Raji (cell line): Measurements from ENCODE around the gene IL1R1.

Experiments used
- POLR2A ChIP-seq: IDR thresholded peaks from 2 replicates; pipeline ENCODE4 v1.6.1; 2011; ENCODE audit warnings: low read depth, low read length, control low read depth; ENCODE audit not compliant: insufficient read depth

IL1R1 gene

GRCh38 chr2:102110596-102111334 lies 31.8 kb upstream of the IL1R1 start:
- TF ChIP-seq POLR2A = no peak

- TF ChIP-seq POLR2A = no peak
Measured at GRCh38 chr2:102111823-102112222, 30.7 kb upstream of the IL1R1 start.

DNA sequence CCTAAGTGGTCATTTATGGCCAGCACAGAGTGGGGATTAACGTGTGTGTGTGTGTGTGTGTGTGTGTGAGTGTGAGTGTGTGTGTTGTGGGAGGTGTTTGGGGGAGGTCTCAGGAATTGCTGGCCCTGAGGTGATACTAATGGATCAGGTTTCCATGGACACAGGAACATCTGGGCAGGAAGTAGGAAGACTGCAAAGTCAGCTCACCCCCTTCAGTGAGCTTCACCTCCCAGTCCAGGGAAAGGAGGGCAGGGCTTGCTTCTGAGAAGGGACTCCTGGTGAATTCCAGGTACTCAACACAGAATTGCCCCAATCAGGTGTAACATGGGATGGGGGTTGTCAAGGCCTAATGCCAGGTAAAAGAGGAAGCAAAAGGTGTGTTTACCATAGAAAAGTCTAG lies 30.3 kb upstream of the IL1R1 start:
- no peak for TF ChIP-seq POLR2A

DNA sequence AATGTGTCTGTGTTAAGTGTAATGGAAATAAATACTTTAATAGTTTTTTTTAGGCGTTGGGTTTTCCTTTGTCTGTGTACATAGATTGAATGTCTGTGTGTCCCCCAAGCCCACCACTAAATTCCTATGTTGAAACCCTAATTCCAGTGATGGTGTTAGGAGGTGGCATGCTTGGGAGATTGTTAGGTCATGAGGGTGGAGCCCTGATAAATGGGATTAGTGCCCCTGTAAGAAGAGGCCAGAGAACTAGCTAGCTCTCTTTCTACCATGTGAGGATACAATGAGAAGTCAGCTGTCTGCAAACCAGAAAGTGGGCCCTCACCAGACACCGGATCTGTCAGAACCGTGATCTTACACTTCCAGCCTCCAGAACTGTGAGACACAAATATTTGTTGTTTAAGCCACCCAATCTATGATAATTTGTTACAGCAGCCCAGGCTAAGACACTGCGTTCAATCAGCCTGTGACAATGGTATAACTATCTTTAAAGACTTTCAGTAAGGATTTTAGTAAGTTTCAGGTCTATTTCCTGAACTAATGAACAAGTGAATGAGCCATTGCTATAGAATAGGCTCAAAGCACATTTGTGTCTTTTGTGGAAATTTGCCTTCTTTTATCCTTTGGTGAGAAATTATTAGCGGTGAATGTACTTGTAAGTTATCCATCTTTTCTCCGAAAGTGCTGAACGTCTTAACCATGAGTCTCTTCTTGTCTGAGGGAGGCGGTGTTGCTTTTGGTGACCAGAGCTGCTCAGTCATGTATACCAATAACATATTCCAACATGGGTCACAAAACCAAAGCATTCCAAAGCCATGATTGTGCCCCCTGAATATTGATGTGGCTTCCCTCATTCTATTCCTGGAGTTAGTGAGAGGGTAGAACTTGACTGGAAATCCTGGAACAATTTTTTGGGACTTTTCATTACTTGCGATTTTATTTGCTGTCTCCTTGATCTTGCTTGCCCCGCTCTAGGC lies 29.6 kb upstream of the IL1R1 start:
- no peak for TF ChIP-seq POLR2A

GRCh38 chr2:102114290-102114721 lies 28.2 kb upstream of the IL1R1 start:
- TF ChIP-seq POLR2A = no peak

DNA sequence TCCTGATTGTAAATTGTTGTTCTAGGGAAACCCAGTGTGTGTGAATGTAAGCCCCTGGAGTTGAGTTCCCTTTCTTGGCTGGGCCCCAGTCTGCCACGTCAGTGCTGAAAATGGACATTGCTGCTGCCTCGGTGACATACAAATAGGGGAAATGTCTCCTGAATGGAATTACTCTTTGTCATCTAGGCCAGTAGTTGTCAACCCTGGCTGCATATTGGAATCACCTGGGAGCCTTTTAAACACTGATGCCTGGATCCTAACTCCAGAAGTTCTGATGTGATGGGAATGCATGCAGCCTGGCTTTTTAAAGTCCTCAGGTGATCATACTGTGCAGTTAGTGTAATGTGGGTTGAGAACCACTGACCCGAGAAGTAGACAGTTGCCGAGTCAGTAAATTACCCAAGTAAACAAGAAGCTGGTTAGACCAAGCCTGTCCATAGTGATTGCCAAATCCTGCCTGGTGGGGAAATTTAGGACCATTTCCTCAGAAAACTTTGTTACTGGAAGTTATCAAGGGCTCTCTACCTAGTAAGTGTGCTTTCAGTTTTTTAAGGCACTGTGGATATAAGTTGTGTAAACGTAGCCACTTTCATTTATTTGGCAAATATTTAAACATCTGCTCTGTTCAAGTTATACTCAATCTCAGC lies 27.6 kb upstream of the IL1R1 start:
- no peak for TF ChIP-seq POLR2A

- TF ChIP-seq POLR2A = no peak
Measured at GRCh38 chr2:102116630-102117471, 25.7 kb upstream of the IL1R1 start.

- no peak for TF ChIP-seq POLR2A
Measured at GRCh38 chr2:102117472-102117858, 25.1 kb upstream of the IL1R1 start.

GRCh38 chr2:102119255-102119654 lies 23.3 kb upstream of the IL1R1 start:
- TF ChIP-seq POLR2A = no peak

DNA sequence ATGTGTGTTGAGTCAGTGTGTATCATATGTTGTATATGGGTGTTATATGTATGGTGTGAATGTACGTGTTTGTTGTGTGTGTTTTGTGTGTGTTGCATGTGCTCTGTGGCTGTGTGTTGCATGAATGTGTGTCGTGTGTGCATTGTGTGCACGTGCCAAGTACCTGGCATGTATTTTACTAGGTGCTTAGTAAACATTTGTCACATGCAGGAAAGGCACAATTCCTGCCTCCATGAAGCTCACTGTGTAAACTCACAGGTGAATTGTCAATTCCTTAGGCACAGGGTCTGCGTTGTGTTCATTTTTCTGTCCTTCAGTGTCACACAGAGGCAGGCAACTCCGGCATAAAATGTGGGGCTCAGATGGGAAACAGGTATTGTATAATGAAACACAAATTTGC lies 22.3 kb upstream of the IL1R1 start:
- TF ChIP-seq POLR2A = no peak

- no peak for TF ChIP-seq POLR2A
Measured at GRCh38 chr2:102120701-102121159, 21.8 kb upstream of the IL1R1 start.

DNA sequence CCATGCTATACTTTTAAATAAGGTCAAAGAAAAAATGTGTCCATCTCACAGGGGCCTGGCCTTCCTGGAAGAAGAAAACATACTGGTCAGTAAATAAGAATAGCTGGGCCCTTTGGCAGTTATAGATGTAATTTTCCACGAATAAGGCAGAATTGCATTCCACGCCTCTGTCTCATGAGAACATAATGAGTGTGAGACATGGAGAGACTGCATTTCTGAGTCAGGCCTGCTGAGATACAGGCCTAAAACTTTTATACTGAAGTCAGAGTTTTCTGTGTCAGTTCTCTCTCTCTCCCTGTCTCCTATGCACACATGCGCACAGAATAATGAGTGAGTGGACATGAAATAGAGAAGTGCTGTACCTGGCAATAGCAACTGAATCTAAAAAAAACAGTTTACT lies 20.4 kb upstream of the IL1R1 start:
- no peak for TF ChIP-seq POLR2A

- no peak for TF ChIP-seq POLR2A
Measured at GRCh38 chr2:102122909-102123308, 19.6 kb upstream of the IL1R1 start.

GRCh38 chr2:102126169-102126568 lies 16.4 kb upstream of the IL1R1 start:
- no peak for TF ChIP-seq POLR2A
